Head of caudate nucleus (tissue), 42 donors: ENCODE results near the gene IQSEC1.

ENCODE experiments used
- DNase-seq, 42 donors: peaks; one replicate each; pipeline versions ENCODE4 v3.0.0 to v3.0.0-alpha.2; 2020 to 2021; ENCODE audit warnings: mixed read lengths in 7 of 42
- intact Hi-C: fragments of 100-400 bp; cut with DNase I; formaldehyde crosslinking; loops from one replicate; pipeline ENCODE4 v1.15.0; 2022

Gene IQSEC1

DNA sequence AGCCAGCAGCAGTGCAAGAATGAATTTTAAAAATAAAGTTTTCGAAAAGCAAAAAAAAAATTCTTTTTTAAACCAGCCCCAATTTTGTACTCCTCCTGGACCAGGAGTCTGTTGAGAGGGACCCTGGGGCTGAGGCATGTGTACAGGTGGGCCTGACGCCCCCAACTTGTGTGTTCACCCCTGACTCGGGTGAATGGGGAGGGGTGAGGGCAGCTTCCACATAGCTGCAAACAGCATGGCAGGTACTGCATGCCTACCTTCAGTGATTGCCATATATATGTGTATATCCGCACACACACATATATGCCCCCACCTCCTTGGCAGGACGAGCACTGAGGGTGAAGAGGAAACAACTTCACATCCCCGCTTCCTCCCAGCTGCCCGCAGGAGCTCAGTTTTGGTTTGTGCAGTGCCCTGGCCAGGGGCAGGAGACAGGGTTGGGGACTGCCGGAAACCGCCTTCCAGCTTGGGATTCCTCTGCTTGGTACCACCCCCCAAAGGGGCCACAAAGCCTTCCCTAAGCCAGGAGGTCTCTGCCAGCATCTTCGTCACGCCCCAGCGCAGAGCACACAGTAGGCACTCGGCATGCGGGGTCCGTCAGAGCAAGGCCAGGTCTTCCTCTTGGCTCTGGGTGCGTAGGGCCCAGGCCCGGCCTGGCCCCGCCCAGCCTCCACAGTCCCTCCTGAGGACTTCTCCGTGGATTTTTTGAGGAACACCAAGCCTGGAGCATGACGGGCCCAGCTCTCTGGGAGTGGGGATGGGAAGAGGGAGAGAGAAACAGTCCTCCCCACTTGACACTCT is 170.0 kb downstream of the IQSEC1 start:
- intact Hi-C loops: loop anchor here (5.0 kb wide), 1 partner anchor 84 kb away; no protein-coding TSS in a partner anchor
- no peak for DNase-seq

DNA sequence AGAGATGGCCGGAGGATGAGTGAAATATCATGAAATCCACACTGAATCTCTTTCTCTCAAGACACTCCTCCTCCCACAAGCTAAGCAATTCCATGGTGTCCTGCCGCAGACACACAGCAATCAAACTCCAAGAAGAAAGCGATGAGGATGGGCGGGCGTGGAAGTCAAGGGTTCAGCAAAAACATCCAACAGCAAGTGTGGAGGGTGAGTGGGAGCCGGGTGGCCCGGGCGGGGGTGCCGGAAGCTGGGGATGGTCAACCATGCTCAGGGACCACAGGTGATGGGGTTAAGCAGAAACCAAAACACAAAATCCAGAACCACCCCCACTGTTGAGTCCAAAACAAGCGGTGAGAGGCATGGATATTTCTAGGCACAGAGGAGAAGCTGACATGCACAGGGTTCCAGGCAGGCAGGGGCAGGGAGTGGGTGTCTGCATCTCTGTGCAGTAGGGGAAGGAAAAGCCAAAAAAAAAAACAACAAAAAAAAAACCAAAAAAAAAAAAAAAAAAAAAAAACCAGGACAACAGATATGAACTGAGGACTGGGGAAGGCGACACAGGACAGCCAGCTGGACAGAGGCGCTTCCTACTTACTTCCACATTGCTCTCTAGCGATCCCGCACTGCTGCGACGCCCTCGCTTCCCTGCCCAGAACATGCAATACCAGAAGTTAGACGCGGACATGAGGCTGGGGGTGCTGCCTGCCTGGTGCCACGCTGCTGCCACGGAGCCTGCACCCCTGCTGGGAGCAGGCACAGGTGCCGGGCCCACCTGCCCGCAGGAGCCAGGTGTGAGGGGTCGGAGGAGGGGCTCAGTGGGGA is 170.8 kb downstream of the IQSEC1 start:
- intact Hi-C loops: loop anchor here (5.0 kb wide), 1 partner anchor 85 kb away; no protein-coding TSS in a partner anchor
- DNase-seq: peak in 10 of 42 donors; percentile 29 to 74 (median 58)

DNA sequence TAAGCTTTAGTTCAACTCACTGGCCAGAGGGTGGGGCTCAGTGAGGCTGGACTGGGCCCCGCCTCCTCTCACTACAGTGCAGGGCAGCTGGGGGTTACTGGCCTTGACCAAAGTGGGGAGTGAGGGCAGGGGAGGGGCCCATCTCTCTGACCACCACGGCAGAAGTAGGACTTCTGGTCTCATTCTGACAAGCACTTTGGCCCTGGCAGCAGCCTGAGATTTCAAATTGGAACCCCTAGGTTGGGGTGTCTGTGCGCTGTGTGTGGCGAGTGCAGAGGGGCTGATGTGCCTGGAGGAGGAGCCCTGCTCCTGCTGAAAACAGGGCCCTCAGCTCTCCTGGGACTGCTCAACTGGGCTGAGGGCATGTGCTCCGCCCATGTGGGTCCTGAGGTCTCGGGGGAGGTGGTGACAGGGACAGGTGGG is 171.6 kb downstream of the IQSEC1 start:
- no peak for DNase-seq
- intact Hi-C loops: loop anchor here (5.0 kb wide), 1 partner anchor 86 kb away; no protein-coding TSS in a partner anchor

DNA sequence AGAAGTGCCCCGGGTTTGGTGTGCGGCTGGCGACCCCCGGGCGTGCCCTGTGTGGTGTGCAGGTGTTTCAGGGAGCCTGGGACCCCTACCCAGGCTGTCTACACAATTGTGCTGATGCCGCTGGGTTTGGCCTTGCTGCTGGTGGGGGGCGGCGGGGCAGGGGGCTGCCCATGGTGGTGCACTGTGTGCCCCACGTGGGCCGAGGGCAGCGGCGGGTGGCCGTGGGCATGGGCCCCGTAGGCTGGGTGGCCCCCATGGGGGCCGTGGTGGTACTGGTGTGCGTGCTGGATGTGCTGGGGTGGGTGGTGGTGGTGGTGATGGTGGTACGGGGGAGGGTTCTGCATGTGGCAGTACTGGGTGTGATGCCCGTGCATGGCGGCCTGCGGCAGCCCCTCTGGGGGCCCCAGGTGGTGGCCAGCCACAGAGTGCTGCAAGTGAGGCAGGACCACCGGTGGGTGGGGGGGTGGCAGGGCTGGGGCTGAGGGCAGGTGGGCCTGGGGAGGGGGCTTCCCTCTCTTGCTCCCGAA is 172.3 kb downstream of the IQSEC1 start:
- DNase-seq: no peak
- intact Hi-C loops: loop anchor here (5.0 kb wide), 1 partner anchor 86 kb away; no protein-coding TSS in a partner anchor

DNA sequence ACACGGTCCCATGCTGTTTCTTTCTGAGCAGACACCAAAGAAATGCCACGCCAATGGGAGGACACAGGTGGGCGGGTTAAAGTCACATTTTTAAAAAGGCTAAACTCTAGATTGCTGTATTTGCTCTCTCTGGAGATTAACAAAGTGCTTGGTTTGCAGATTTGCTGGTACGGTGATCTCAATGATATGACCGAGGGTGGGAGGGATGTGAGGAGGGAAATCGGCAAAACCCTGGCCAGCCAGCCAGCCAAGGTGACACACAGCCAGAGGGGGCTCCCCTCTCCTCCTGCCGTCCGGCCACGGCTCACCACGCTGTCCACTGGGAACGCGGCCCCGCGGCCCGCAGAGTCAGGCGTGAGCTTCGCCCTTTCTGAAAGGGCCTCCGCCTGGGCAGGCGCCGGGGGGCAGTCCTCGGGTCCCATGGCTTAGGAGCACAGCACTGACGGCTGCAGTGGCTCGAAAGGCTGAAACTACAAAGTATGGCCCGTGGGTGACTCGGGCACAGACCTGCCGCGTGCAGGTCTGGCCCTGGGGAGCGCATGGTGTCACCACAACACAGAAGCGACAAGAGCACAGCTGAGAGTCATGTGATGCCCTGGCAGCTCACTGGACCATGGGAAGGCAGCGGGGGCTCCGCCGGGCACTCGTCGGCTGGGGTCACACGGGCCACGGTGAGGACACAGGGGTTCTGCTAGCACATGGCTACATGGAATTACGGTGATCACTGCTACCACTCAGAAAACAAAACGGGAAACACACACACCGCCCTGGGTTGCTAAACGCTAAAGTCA is 174.1 kb downstream of the IQSEC1 start:
- no peak for DNase-seq
- intact Hi-C loops: no loop called here

DNA sequence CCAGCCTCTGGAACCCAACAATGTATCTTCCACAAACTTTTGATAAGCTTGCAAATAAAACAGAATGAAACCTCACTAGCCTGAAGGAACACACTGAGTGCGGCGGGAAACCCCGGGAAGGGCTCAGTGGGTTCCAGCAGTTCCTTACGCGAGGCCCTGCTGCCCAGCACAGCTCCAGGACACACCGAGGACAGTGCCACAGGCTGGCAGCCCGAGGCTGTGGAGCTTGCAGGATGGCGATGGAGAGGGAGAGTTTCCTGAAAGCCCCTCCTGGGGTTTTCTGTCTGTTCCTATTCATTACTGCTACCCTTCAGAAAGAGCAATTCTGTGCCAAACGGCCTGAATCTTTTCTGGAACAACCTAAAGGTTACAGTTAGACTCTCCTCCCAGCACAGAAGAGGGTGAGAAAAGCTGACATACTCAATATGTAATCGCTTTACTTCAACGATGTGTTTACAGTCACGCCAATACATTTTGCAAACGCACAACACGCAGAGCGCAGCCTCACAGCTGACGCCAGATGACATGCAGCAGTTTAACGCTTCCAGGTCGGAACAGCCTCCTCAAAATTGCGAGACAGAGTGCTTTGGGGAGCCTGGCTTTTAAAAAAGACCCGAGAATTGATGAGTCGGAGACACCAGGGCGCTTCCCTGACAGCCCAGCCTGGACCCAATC is 174.8 kb downstream of the IQSEC1 start:
- no peak for DNase-seq
- intact Hi-C loops: no loop called here

DNA sequence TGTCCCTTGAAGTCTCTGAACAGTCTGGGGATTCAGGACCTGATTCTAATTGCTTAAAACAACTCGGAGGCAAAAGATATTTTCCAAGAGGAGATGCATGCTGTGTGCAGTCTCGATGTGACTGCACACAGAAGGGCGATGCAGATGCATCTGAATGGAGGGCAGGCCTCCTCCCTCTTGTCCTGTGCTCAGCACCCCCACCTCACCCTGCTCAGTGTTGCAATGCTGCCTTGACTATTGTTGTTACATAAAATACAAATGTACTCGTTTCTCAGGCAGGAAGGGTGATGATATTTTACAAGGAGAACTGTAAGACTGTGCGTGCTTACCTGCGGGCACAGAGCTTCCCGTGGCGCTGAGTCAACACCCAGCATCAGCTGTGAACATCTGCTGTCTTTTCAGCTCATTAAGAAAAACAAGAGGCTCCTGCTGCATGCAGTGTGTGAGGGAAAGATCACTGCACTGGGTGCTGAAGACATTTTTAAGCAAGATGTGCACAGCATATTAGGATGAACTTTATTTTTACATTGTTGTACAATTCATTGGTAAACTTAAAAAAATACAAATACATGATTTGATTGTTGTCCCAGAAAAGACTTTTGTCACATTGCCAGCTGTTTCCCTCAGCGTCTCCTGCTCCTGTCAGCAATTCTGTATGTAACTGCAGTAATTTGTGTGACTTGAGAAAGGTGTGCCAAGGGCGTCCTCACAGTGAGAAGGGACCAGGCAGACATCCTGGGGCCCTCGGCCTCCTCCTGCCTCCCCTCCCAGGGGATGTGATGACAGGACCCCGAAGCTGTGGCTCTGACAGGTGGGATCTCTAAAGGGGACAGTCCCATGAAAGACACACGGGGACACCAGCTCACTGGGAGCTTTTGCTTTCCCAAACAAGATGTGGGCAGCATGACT is 175.6 kb downstream of the IQSEC1 start:
- peak in 35 of 42 donors; percentile 26 to 80 (median 59) for DNase-seq
- intact Hi-C loops: no loop called here

DNA sequence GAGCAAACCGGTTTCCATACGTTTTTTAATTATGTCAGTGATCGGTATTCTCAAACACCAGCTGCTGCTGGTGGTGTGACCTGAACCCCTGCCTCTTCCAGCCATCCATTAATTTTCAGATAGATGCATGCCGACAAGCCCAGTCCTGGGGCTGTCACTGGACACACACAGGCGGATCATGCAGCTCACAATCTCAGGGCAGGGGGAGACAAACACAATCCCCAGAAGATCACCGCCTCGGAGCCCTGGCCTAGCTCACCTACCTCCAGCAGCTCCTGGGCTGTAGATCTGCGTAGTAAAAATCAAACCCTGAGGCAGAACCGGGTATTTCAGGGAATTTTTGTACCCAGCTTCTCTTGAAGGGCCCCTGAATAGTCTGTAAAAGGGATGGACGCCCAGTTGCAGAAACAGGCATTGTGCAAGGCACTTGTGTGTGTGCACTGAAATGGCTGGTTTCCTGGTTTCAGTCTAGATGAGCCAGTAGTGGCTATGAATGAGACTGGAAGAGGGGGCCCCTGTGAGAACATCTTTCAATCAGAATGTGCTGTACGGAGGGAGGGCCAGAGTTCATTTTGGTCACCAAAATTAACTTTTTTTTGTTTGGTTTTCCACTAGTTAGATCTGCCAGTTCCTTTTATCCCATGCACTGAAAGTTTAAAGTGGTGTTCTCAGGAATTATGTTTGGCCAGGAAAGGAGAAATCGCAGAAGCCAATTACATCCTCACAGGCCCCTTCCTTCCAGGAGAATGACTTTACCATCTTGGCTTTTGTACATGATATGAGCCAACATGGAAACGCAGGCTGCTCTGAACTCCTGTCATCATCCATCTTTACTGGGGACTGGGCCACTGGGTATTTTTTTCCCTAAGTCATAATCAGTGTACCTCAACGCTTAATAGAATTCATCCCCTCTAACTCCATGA is 176.9 kb downstream of the IQSEC1 start:
- intact Hi-C loops: no loop called here

DNA sequence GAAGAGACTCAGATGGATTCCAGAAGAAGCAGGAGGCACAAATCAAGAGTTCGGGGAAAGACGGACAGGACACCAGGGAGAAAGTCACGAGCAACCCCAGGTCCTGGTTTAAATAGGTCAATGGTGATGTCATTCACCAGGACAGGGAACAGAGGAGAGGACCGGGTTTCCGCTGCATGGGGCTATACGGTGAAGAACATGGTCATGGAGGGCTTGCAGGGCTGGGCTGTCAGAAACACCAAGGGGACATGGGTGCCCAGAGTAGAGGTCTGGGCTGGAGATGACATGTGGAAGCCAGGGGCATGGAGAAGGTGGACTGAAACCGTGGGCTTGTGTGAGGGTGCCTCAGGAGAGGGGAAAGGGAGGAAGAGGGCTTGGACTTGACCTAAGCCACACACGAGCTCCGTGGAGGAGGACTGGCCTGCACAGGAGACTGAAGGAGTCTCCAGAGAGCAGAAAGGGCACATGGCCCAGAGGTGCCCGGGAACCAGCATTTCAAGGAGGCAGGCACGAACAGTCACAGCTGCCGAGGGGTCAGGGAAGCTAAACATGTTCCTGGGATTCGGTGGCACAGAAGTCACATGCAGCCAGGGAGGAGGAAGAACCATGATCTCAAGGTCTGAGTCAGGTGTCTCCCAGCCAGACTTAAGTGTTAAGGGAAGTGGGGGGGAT is 177.7 kb downstream of the IQSEC1 start:
- DNase-seq: no peak
- intact Hi-C loops: no loop called here

More for the DNA sequence above, 176.9 kb downstream of the IQSEC1 start:
- DNase-seq: peak in 11 of 42 donors; percentile 34 to 71 (median 49)

DNA sequence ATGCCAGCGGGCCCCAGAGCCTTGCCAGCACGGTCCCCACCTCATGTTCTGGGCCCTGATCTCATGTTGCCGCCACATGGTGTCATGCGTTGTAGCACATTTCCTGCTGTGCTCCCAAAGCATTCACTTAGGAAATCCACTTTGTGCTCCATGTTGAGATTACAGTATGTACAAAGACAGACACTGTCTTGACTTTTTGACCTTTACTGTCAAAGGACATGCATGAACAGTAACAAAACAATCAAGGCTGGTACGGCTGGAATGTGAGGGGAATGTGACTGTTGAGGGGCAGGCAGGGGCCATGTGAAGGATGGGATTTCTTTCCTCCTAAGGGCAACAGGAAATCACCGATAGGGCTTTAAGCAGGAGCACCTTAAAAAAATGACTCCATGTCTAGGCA is 178.6 kb downstream of the IQSEC1 start:
- no peak for DNase-seq
- intact Hi-C loops: loop anchor here (5.0 kb wide), 1 partner anchor 73 kb away; no protein-coding TSS in a partner anchor

DNA sequence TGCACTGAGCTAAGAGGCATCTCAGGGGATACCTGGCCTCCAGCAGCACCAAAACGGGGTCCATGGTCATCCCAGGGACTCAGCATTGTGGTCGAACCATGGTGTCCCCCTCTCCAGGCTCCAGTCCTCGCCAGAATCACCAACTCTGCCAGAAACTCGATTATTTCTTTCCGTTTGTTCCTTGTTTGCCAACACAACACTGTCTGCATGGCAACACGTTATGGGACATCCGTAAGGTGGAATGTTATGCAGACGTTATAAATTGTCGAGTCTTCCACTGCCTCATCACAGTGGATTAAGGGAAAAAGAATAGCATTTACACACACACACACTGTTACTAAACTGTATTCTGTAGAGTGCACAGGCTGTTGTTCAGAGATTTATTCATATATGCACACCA is 179.4 kb downstream of the IQSEC1 start:
- DNase-seq: no peak
- intact Hi-C loops: loop anchor here (5.0 kb wide), 1 partner anchor 73 kb away; no protein-coding TSS in a partner anchor

DNA sequence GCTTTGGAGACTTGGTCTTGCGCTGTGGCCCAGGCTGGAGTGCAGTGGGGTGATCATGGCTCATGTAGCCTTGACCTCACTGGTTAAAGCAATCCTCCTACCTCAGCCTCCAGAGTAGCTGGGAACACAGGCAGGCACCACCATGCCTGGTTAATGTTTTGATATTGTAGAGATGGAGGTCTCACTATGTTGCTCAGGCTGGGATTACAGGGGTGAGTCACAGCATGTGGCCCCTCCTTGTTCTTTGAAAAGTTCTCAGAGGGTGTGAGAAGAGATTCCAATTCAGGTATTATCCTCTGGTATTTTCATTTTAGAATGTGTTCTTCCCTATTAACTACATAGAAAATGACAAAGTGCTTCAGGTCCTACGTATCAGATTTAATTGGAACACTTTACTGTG is 180.0 kb downstream of the IQSEC1 start:
- intact Hi-C loops: loop anchor here (5.0 kb wide), 1 partner anchor 74 kb away; no protein-coding TSS in a partner anchor
- DNase-seq: peak in 10 of 42 donors; percentile 27 to 65 (median 51)

DNA sequence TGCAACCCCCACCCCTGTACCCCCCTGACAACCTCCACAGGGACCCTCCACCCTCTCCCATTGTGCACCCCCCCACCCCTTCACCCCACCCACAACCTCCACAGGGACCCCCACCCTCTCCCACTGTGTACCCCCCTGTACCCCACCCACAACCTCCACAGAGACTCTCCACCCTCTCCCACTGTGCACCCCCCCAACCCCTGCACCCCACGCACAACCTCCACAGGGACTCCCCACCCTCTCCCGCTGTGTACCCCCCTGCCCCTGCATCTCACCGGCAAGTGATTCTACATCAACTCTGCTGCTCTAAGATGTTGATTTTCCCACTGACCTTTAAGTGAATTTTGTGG is 180.4 kb downstream of the IQSEC1 start:
- DNase-seq: no peak
- intact Hi-C loops: loop anchor here (5.0 kb wide), 1 partner anchor 74 kb away; no protein-coding TSS in a partner anchor

DNA sequence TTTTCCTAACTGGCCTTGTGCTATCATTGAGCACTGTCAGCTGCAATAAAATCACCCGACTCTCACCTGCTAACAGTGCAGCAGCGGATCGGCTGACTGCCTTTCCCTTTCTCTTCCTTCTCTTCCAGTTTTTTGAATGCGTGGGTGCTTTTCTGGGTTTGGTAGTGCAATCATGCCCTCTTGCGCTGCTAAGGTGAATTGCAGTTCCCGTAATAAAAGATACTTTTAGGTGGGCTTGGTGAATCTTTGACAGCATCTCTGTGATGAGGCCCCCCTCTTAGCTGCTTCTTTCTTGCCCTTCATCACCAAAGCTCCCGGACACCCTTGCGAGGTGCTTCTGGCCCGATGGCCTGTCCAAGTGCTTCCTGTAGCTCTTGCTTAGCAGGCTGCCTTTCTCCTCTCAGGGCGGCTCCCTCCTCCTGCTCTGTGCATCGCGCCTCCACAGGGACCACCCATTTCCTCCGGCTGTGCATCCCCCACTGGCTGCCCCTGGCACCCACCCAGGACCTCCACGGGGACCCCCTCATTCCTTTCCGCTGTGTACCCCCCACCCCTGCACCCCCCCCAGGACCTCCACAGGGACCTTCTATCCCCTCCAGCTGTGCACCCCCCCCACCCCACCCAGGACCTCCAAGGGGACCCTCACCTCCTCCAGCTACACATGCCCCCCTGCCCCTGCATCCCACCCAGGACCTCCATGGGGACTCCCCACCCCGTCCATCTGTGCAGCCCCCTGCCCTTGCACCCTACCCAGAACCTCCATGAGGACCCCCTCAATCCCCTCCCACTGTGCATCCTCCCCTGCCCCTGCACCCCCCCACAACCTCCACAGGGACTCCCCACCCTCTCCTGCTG is 181.0 kb downstream of the IQSEC1 start:
- intact Hi-C loops: loop anchor here (5.0 kb wide), 1 partner anchor 75 kb away; no protein-coding TSS in a partner anchor
- peak in 41 of 42 donors; percentile 39 to 86 (median 66) for DNase-seq
